Measurements from ENCODE around the gene NMNAT1. TPM values are rescaled to one million over a fixed set of nuclear protein-coding genes. Genes with fewer than 3 reads are reported as not detected.

The NMNAT1 gene
- 1 to 10 TPM; 5.6 to 6.2 TPM for total RNA-seq

DNA sequence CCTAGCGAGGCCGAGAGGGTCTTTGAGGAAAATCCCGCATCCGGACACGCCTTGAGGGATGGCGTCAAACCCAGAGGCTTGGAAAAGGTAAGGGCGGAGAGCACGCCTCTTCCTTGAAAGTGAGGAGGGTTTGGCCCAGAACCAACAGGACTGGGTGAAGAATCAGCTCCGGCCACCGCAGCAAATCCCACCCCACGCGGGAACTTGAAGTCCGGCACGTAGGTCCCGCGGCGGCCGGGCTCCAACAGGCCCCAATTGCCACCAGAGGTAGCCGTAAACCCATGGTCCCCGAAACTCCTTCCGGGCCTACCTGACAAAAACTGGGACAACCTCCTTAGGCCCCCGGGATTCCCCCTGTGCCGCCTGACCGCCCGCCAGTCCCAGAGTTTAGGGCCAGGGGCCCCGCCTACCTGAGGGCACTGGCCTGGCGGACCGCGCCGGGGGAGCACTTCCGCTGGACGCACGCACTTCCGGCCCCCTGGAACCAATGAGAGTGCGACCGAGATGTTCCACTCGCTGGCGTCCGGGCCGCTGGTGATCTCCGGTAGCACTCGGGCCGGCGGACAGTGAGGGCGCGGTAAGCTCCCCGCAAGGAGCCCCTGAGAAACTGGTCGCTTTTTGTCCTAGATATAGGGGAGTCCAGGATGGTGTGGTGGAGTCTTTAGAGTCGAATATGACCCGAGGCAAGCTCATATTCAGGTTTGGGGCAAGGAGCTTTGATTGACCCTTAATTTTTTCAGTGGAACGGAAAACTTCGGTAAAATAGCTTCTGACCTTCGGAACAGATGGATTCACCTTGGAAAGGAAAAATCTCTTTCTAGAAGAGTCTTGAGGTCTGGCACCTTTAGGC is at the start of gene NMNAT1, which contains the start of gene LZIC:
Gene NMNAT1 (plus strand): TSS at position 537 of the 850 bp plus-strand sequence. CDS start 28,599 bp downstream, outside the sequence.
Gene LZIC (minus strand): TSS at position 453 of the 850 bp plus-strand sequence. CDS start 6,772 bp downstream, outside the sequence.
- H3K36me3 Mint-ChIP-seq (ENCODE audit: low read depth), result peaks cover 19% of the 10 kb centered on the region
- no peaks in the 10 kb centered on the region for H3K27me3 Mint-ChIP-seq
- H3K4me3 Mint-ChIP-seq, result peak within 1 kb of the TSS; percentile 98
- peak; percentile 92 for DNase-seq
- peak within 1 kb of the TSS; percentile 93 for H3K27ac Mint-ChIP-seq
- CTCF ChIA-PET, result interaction anchor here (0.8 to 1.9 kb wide), 14 partner anchors 10 to 487 kb away, joined by 3 to 8 read pairs (median 3); partner anchors contain the start of genes CENPS, CTNNBIP1 and UBE4B
- peaks cover 25% of the 10 kb centered on the region for H3K4me1 Mint-ChIP-seq
- H3K9me3 Mint-ChIP-seq, result no peaks in the 10 kb centered on the region
- POLR2A ChIA-PET, result interaction anchor here (0.7 to 1.8 kb wide), 14 partner anchors 10 to 532 kb away, joined by 3 to 11 read pairs (median 3); partner anchors contain the start of genes CENPS and CTNNBIP1

GRCh38 chr1:9894115-9894514 is 49.2 kb upstream of the NMNAT1 start:
- Mint-ChIP-seq H3K27ac (no peak overlapping the region), H3K4me1 (peaks cover 16% of the 10 kb centered on the region), H3K27me3 (no peaks in the 10 kb centered on the region), H3K9me3 (no peaks in the 10 kb centered on the region), H3K4me3 (no peak overlapping the region), H3K36me3 (ENCODE audit: low read depth) (no peaks in the 10 kb centered on the region)
- POLR2A ChIA-PET, result no interaction called here
- CTCF ChIA-PET, result interaction anchor here (0.5 kb wide), 1 partner anchor 71 kb away, joined by 3 read pairs; no protein-coding TSS in a partner anchor
- DNase-seq, result no peak

DNA sequence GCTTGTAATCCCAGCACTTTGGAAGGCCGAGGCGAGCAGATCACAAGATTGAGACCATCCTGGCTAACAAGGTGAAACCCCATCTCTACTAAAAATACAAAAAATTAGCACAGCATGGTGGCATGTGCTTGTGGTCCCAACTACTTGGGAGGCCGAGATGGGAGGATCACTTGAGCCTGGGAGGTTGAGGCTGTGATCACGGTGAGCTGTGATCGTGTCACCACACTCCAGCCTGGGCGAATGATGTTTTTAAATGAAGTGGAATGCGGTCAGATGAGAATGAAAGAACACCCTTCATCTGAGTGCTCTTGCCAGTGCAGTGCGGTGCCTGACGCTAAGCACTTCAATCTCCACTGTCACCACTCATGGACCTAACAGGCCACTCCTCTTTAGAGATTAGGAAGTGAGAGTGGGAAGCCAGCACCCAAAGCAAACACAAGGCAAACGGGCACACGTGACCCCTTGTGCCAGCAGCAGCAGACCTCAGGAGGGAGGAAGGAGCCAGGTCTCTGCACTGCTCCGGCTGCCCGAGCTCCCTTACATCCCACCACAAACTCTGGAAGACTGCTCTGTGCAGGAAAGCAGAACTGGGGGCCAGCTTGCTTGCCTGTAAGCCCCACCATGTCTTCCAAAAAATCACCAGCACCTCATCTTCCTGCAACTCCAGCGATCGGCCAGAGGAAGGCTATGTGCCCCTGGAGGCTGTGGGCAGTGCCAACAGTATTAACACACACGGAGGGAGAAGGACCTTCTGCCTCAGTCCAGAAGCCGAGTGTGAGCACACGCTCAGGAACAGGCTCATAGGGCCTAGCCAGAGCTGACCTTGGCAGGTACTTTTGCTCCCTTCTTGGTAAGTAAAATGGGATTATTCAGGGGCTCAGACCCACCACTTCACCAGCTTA is 42.9 kb upstream of the NMNAT1 start:
- Mint-ChIP-seq H3K9me3 (no peaks in the 10 kb centered on the region), H3K4me3 (no peak overlapping the region), H3K27me3 (no peaks in the 10 kb centered on the region), H3K36me3 (ENCODE audit: low read depth) (no peaks in the 10 kb centered on the region), H3K4me1 (peaks cover 21% of the 10 kb centered on the region), H3K27ac (no peak overlapping the region)
- no peak for DNase-seq
- ChIA-PET POLR2A (no interaction called here), CTCF (interaction anchor here (0.7 kb wide), 1 partner anchor 256 kb away, joined by 3 read pairs; no protein-coding TSS in a partner anchor)

DNA sequence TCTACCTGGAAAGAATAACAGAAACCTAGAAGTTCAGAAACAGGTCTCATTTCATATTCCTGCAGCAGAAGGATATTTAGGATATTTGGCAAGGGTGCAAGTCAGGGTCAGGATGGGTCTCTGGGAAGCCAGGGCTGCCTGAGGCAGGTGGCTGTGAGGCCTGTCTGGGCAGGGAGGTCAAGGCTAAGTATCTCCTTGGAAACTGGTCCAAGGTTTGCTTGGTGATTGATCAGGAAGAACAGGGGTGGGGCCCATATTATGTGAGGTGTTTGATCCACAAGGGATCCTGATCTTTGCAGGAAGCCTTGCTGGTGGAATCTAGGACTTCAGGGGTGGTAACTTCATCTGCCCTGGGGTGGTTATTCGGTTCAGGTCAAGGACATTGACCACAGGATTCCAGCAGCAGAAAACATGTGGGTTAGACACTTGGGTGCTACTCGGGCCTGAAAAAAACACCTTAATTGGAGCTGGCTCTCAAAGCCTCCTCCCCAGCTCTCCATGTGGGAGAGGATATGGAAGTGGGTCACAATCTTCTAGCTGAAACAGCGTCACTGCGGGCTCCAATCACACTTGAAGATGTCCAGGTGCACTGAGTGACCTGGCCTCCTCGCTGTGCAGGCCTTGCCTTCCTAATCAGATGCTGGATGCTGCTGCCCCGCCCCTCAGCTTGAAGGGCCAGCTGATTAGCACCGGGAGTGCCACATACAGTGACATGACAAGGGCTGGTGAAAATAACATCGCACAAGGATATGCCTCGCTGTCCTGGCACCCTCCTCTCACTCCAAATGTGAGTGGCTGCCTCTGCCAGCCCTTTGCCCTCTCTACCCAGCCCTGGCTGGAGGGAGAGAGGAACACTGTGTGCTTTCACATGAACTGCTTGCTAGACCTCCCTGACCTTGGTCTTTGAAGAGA is 41.9 kb upstream of the NMNAT1 start:
- H3K4me3 Mint-ChIP-seq, result no peak overlapping the region
- no peak for DNase-seq
- H3K27ac Mint-ChIP-seq, result no peak overlapping the region
- peaks cover 23% of the 10 kb centered on the region for H3K4me1 Mint-ChIP-seq
- H3K9me3 Mint-ChIP-seq, result no peaks in the 10 kb centered on the region
- no peaks in the 10 kb centered on the region for H3K27me3 Mint-ChIP-seq
- H3K36me3 Mint-ChIP-seq (ENCODE audit: low read depth), result no peaks in the 10 kb centered on the region
- ChIA-PET POLR2A (no interaction called here), CTCF (interaction anchor here (0.7 kb wide), 1 partner anchor 257 kb away, joined by 3 read pairs; no protein-coding TSS in a partner anchor)

- peaks cover 27% of the 10 kb centered on the region for H3K4me1 Mint-ChIP-seq
- no peak overlapping the region for H3K4me3 Mint-ChIP-seq
- no peaks in the 10 kb centered on the region for H3K9me3 Mint-ChIP-seq
- CTCF ChIA-PET, result no interaction called here
- no peaks in the 10 kb centered on the region for H3K27me3 Mint-ChIP-seq
- POLR2A ChIA-PET, result no interaction called here
- no peak for DNase-seq
- no peak overlapping the region for H3K27ac Mint-ChIP-seq
- no peaks in the 10 kb centered on the region for H3K36me3 Mint-ChIP-seq (ENCODE audit: low read depth)
These were observed 41.2 kb upstream of the NMNAT1 start for GRCh38 chr1:9902060-9902452.

GRCh38 chr1:9903801-9904527 is 39.3 kb upstream of the NMNAT1 start:
- CTCF ChIA-PET, result interaction anchor here (0.5 to 1.1 kb wide), 4 partner anchors 11 to 47 kb away, joined by 3 to 4 read pairs (median 3); no protein-coding TSS in a partner anchor

GRCh38 chr1:9904596-9904995 is 38.7 kb upstream of the NMNAT1 start:
- CTCF ChIA-PET, result interaction anchor here (0.7 to 1.1 kb wide), 3 partner anchors 11 to 38 kb away, joined by 3 to 4 read pairs (median 3); no protein-coding TSS in a partner anchor
- Mint-ChIP-seq H3K9me3 (no peaks in the 10 kb centered on the region), H3K4me1 (peaks cover 45% of the 10 kb centered on the region), H3K36me3 (ENCODE audit: low read depth) (no peaks in the 10 kb centered on the region), H3K27ac (no peak overlapping the region), H3K4me3 (no peak overlapping the region), H3K27me3 (peaks cover 3% of the 10 kb centered on the region)
- no peak for DNase-seq
- POLR2A ChIA-PET, result interaction anchor here (1.2 to 1.3 kb wide), 2 partner anchors 15 to 39 kb away, joined by 3 read pairs; partner anchors contain the start of gene NMNAT1

More at GRCh38 chr1:9903801-9904527, 39.3 kb upstream of the NMNAT1 start:
- H3K27ac Mint-ChIP-seq, result no peak overlapping the region
- peaks cover 38% of the 10 kb centered on the region for H3K4me1 Mint-ChIP-seq
- no peak for DNase-seq
- no peaks in the 10 kb centered on the region for H3K9me3 Mint-ChIP-seq
- H3K27me3 Mint-ChIP-seq, result peaks cover 3% of the 10 kb centered on the region
- POLR2A ChIA-PET, result interaction anchor here (0.6 to 1.3 kb wide), 3 partner anchors 14 to 40 kb away, joined by 3 read pairs; partner anchors contain the start of gene NMNAT1
- H3K36me3 Mint-ChIP-seq (ENCODE audit: low read depth), result no peaks in the 10 kb centered on the region
- H3K4me3 Mint-ChIP-seq, result no peak overlapping the region

DNA sequence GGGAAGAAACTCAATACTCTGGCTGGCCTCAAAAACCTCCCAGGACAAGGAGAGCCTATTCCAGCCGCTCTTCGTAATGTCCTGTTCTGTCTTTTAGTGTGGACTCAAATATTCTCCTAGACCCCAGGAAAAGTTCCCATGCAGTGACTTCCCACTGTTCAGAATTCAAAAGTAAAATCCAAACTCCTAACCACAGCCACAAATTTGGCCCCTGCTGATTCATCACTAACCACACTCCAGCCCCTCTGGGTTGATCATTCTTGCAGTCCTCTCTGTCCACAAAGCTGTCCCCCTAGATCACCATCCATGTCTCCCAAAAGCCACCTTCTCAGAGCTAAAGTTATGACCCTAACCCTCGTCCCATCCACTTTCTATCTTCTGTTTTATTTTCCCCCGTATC is 38.3 kb upstream of the NMNAT1 start:
- POLR2A ChIA-PET, result interaction anchor here (1.3 kb wide), 1 partner anchor 15 kb away, joined by 3 read pairs; no protein-coding TSS in a partner anchor
- CTCF ChIA-PET, result interaction anchor here (0.7 to 1.1 kb wide), 2 partner anchors 10 to 39 kb away, joined by 3 read pairs; no protein-coding TSS in a partner anchor
- H3K9me3 Mint-ChIP-seq, result no peaks in the 10 kb centered on the region

GRCh38 chr1:9906466-9906865 is 36.8 kb upstream of the NMNAT1 start:
- Mint-ChIP-seq H3K4me1 (peaks cover 51% of the 10 kb centered on the region), H3K27me3 (peaks cover 3% of the 10 kb centered on the region), H3K36me3 (ENCODE audit: low read depth) (no peaks in the 10 kb centered on the region), H3K9me3 (no peaks in the 10 kb centered on the region), H3K27ac (no peak overlapping the region), H3K4me3 (no peak overlapping the region)
- ChIA-PET POLR2A (interaction anchor here (1.0 kb wide), 1 partner anchor 189 kb away, joined by 3 read pairs; no protein-coding TSS in a partner anchor), CTCF (interaction anchor here (1.1 to 1.4 kb wide), 3 partner anchors 28 to 303 kb away, joined by 3 read pairs; partner anchors contain the start of gene KIF1B)
- no peak for DNase-seq

More for the DNA sequence above, 38.3 kb upstream of the NMNAT1 start:
- Mint-ChIP-seq H3K4me1 (peaks cover 45% of the 10 kb centered on the region), H3K27ac (peak overlapping the region; percentile 45), H3K36me3 (ENCODE audit: low read depth) (no peaks in the 10 kb centered on the region), H3K4me3 (no peak overlapping the region), H3K27me3 (peaks cover 3% of the 10 kb centered on the region)
- DNase-seq, result no peak

GRCh38 chr1:9907441-9907840 is 35.8 kb upstream of the NMNAT1 start:
- Mint-ChIP-seq H3K27ac (no peak overlapping the region), H3K36me3 (ENCODE audit: low read depth) (no peaks in the 10 kb centered on the region), H3K4me3 (no peak overlapping the region), H3K9me3 (no peaks in the 10 kb centered on the region), H3K27me3 (peaks cover 3% of the 10 kb centered on the region), H3K4me1 (peaks cover 56% of the 10 kb centered on the region)
- POLR2A ChIA-PET, result interaction anchor here (1.0 kb wide), 1 partner anchor 190 kb away, joined by 3 read pairs; no protein-coding TSS in a partner anchor
- DNase-seq, result no peak
- CTCF ChIA-PET, result interaction anchor here (1.0 to 1.4 kb wide), 4 partner anchors 29 to 302 kb away, joined by 3 read pairs; partner anchors contain the start of gene KIF1B

DNA sequence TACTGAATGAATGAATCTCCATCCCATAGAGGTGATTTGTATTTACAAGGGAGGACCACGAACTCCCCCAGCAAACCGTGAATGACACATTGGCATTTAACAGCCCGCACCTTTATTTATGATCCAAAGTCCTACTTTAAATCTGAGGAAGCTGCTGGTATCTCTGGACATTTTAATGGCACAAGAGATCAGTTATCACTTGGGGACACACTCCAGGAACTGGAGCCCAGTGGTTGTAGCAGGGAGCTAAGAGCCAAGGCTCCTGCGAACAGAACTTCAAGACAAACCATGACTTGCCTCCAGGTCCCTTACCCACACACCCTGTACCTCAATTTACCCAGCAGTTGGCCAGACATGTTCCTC is 34.4 kb upstream of the NMNAT1 start:
- POLR2A ChIA-PET, result interaction anchor here (0.8 kb wide), 2 partner anchors 124 to 192 kb away, joined by 3 to 5 read pairs; partner anchors contain the start of gene UBE4B
- Mint-ChIP-seq H3K36me3 (ENCODE audit: low read depth) (no peaks in the 10 kb centered on the region), H3K27me3 (peaks cover 3% of the 10 kb centered on the region), H3K4me3 (peak overlapping the region; percentile 86), H3K9me3 (no peaks in the 10 kb centered on the region), H3K27ac (peak overlapping the region; percentile 54), H3K4me1 (peaks cover 53% of the 10 kb centered on the region)
- DNase-seq, result no peak
- CTCF ChIA-PET, result interaction anchor here (0.5 to 0.7 kb wide), 2 partner anchors 18 to 55 kb away, joined by 3 read pairs; no protein-coding TSS in a partner anchor

Measured in activated CD4-positive, alpha-beta memory T cell treated with anti-CD3 and anti-CD28 coated beads, Interleukin-2, amount 10 ng/mL, durations not matched to agents 7 days and 5 days (primary cell).